T-helper 9 cell (primary cell): ENCODE measurements around the gene TUT1.
"Not testable (repeated sequence)": the region's sequence is repeated elsewhere in the genome, so short reads cannot be mapped to it uniquely, and the experiment has no call there.

Experiments used
- DNase-seq: peaks from one replicate; pipeline ENCODE4 v3.0.0-alpha.2; 2020

TUT1 gene

GRCh38 chr11:62603776-62604299 is 12.5 kb upstream of the TUT1 start:
- no peak for DNase-seq

GRCh38 chr11:62603072-62603408 is 11.7 kb upstream of the TUT1 start:
- DNase-seq, result no peak

GRCh38 chr11:62602141-62603071 is 11.1 kb upstream of the TUT1 start:
- DNase-seq, result no peak

GRCh38 chr11:62601372-62602140 is 10.2 kb upstream of the TUT1 start, which contains the start of gene MTA2:
Gene MTA2 (minus strand): TSS chr11:62601865. CDS start chr11:62601450, 415 bp downstream.
- peak; percentile 99 for DNase-seq

GRCh38 chr11:62601122-62601371 is 9.7 kb upstream of the TUT1 start:
- DNase-seq, result peak; percentile 37

- DNase-seq, result no peak
Observed at GRCh38 chr11:62600367-62601121, 9.2 kb upstream of the TUT1 start.

- no peak for DNase-seq
Observed at GRCh38 chr11:62599901-62600300, 8.6 kb upstream of the TUT1 start.

GRCh38 chr11:62599069-62599696 is 7.9 kb upstream of the TUT1 start:
- peak; percentile 89 for DNase-seq

GRCh38 chr11:62595124-62595523 is 3.8 kb upstream of the TUT1 start:
- DNase-seq, result no peak

GRCh38 chr11:62593434-62594044 is 2.2 kb upstream of the TUT1 start:
- DNase-seq, result peak; percentile 69

GRCh38 chr11:62592989-62593421 is 1.7 kb upstream of the TUT1 start:
- no peak for DNase-seq

GRCh38 chr11:62592146-62592815 is 958 bp upstream of the TUT1 start:
- DNase-seq, result no peak

GRCh38 chr11:62588966-62589637 is 2.2 kb downstream of the TUT1 start:
- DNase-seq, result no peak

GRCh38 chr11:62585356-62585755 is 6.0 kb downstream of the TUT1 start:
- not testable (repeated sequence) for DNase-seq

GRCh38 chr11:62581735-62582134 is 9.6 kb downstream of the TUT1 start:
- DNase-seq, result not testable (repeated sequence)

GRCh38 chr11:62580959-62581715 is 10.2 kb downstream of the TUT1 start:
- DNase-seq, result no peak

GRCh38 chr11:62579252-62579651 is 12.1 kb downstream of the TUT1 start:
- DNase-seq, result no peak

- no peak for DNase-seq
Observed at GRCh38 chr11:62578541-62578940, 12.8 kb downstream of the TUT1 start.

- DNase-seq, result no peak
Observed at GRCh38 chr11:62577046-62577714, 14.1 kb downstream of the TUT1 start.

GRCh38 chr11:62575837-62576236 is 15.5 kb downstream of the TUT1 start:
- no peak for DNase-seq
